Activated T-helper 9 cell treated with anti-CD3 and anti-CD28 coated beads, Interleukin-2, amount 50 U/mL, for 16 hours (primary cell): Measurements from ENCODE around the gene IFITM2.
"Not testable (repeated sequence)": the region's sequence is repeated elsewhere in the genome, so short reads cannot be mapped to it uniquely, and the experiment has no call there.

ENCODE experiments used
- DNase-seq: peaks from one replicate; pipeline ENCODE4 v3.0.0-alpha.2; 2020; ENCODE audit warnings: low read depth

The IFITM2 gene

DNA sequence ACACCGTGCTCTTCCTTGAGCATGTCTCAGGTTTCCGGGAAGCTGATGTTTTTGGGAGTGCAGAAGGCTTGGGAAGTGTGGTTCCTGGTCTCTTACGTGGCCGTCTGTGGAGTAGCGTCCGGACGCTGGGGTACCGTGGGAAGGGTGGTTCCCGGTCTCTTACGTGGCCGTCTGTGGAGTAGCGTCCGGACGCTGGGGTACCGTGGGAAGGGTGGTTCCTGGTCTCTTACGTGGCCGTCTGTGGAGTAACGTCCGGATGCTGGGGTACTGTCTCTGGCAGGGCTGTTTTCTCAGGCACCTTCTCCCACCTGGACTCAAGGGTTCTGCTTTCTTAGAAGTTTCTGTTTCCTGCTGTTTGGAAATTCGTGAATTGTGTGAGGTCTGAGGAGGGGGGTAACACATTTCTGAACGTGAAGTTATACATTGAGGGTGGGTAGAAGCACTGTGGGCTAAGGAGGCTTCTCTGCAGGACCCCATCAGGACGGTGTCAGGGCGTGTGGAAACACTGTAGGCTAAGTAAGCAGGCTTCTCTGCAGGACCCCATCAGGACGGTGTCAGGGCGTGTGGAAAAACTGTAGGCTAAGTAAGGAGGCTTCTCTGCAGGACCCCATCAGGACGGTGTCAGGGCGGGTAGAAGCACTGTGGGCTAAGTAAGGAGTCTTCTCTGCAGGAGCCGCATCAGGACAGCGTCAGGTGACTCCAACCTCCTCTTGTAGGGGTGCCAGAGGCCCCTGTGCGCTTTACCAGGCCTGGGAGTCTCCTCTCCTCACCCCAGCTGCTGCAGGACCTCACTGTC lies 18.4 kb downstream of the IFITM2 start:
- no peak for DNase-seq

DNA sequence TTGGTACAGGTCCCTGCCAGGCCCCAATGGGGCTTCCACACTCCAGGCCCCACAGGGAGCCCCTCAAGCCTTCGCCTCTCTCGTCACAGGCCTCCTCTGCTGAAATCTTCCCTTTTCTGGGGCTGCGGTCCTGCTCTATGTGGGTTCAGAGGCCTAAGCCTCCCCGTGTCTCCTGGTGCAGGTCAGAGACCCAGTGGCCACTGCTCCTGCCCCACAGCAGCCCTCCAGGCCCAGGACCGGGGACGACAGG lies 18.9 kb downstream of the IFITM2 start:
- DNase-seq, result no peak

DNA sequence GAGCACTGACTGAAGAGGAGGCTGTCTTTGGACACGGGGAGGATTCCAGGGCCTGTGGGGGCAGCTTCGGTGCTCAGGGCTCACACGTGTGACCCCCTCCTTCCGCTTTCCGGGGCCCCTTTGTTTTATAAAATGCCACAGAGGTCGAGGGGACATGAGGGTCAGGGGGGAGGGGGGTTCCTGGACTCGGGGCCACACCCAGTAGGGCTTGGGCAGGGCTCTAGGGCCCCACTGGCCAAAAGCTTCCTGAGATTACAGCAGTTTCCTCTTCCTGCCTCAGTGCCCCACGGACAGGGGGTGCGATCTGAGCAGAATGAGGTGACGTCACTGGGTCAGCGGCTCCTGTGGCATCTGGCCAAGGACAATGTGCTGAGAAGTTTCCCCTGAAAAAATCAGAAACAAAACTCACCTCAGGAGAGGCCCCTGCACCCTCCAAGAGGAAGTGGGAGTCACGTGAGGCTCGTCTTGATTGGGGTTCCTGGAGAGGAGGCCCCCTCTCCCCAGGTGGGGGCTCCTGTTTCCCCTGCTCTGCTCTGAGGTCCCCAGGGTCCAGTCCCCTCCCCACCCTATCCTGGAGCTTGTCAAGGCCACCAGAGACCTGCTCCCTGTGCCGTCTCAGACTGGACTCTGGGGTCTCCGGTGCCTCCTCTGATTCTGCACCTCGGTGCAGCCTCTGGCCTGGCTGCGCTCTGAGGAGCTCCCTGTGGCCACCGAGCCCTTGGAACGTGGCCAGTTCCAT lies 19.4 kb downstream of the IFITM2 start:
- DNase-seq, result no peak

DNA sequence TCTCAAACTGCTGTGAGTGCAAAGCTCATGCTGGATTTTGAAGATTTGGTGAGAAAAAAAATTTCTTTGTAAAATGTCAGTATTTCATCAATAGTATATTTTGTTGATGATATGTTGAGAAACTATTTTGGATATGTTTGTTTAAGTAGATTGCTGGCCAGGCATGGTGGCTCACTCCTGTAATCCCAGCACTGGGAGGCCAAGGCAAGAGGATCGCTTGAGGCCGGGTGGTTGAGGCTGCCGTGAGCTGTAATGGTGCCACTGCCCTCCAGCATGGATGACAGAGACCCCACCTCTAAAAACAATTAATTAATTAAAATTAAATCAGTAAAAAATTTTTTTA lies 19.9 kb downstream of the IFITM2 start:
- DNase-seq, result no peak

DNA sequence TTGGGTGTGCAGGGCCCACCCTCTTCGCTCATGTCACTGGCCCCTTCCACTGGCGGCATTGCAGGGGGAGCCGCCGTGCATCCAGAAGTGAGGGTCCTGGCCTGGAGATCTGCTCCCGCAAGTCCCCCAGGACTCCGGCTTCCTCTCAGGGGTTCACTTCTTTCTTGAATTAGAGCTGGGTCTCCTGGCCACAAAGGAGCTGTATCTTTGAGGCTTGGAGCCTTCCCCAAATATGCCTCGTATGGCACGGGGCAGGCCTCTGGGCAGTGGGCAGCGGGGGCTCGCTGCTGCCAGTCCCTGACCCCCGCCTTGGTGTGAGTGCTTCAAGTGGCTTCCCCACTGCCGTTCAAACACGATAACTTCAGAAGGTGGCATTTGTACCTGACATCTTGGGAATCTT lies 20.4 kb downstream of the IFITM2 start:
- DNase-seq, result no peak

DNA sequence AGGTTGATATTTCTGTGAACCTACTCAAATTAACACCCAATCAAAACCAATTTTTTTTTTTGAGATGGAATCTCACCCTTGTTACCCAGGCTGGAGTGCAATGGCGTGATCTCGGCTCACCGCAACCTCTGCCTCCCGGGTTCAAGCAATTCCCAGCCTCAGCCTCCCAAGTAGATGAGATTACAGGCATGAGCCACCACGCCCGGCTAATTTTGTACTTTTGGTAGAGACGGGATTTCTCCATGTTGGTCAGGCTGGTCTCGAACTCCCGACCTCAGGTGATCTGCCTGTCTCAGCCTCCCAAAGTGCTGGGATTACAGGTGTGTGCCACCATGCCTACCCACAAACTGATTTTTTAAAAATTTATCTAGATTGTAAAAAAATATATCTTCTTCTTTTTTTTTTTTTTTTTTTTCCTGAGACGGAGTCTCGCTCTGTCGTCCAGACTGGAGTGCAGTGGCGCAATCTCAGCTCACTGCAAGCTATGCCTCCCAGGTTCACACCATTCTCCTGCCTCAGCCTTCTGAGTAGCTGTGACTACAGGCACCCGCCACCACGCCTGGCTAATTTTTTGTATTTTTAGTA lies 21.0 kb downstream of the IFITM2 start:
- DNase-seq, result not testable (repeated sequence)

DNA sequence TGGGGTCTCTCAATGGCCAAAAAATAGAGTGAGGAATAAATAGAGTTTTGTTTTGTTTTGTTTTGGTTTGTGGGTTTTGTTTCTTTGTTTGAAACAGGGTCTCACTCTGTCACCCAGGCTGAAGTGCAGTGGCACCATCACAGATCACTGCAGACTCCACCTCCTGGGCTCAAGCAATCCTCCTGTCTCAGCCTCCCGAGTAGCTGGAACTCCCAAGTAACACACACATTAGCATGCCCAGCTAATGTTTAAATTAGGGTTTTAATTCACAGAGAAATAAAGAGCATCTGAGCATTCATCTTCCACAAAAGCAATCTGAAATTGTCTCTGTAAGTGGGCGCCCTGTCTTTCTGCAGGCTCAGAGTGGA lies 22.3 kb downstream of the IFITM2 start:
- DNase-seq, result no peak

DNA sequence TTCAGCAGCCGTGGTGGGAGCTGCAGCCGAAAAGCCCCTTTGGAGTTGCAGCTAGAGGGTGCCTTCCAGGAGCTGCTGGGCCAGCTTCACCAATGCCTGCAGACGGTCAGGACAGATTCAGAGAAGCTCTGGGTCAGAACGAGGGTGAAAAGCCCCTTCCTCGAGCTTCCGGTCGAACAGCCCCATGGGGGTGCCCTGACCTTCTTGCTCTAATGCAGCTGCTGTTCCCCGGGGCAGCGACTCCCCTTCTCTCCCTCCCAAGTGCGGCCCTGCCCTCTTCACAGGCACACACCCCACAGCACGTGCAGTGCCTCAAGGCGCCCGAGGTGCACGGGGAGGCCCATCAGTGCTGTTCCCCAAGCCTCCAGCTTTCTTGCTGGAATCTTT lies 22.7 kb downstream of the IFITM2 start:
- no peak for DNase-seq

DNA sequence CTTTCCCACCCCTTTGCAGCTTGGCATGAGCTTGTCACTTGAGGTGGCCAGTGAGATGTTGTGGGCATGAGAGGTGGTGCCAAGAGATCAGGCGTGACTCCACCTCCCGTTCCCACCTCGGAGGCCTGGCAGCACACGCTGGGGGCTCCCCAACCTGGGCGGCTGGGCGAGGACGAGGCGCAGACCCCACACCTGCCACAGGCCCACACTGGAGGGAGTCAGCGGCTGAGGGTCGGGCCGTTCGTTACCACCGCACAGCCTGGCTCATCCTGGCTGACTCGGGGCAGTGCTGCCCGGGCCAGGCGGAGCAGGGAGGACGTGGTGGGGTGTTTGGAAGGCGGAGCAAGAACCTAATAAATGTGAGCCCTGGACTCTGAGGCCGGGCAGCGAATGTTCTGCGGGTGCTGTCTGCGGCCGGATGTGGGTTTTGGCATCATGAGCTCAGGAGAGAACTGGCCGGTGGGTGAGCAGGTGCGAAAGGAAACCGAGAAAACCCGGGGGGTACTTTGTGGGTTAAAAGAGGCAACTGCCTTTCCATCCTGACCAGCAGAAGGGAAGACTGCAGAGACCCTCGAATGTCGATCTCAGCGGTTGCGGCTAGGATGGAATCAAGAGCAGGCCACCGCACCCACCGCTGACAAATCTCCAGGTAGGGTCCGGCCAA lies 23.2 kb downstream of the IFITM2 start:
- DNase-seq, result no peak

DNA sequence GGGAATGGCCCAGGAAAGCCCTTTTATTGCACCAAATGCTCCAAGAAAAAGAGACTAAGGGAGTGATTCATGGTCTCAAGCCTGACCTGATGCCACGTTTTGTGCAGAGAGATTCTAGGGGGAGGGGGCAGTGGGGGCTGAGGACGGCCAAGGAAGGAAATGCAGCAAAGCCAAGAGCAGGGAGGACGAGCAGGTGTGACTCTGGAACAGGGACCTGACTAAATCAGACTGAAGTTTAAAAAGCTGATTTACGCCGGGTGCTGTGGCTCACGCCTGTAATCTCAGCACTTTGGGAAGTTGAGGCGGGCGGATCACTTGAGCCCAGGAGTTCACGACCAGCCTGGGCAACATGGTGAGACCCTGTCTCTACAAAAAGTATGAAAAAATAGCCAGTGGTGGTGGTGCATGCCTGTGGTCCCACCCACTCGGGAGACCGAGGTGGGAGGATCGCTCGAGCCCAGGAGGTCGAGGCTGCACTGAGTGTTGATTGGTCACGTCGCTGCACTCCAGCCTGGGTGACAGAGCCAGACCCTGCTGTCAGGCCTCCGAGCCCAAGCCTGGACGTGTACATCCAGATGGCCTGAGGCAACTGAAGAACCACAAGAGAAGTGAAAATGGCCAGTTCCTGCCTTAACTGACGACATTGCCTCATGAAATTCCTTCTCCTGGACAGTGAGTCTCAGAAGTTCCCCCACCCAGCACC lies 23.9 kb downstream of the IFITM2 start:
- no peak for DNase-seq

DNA sequence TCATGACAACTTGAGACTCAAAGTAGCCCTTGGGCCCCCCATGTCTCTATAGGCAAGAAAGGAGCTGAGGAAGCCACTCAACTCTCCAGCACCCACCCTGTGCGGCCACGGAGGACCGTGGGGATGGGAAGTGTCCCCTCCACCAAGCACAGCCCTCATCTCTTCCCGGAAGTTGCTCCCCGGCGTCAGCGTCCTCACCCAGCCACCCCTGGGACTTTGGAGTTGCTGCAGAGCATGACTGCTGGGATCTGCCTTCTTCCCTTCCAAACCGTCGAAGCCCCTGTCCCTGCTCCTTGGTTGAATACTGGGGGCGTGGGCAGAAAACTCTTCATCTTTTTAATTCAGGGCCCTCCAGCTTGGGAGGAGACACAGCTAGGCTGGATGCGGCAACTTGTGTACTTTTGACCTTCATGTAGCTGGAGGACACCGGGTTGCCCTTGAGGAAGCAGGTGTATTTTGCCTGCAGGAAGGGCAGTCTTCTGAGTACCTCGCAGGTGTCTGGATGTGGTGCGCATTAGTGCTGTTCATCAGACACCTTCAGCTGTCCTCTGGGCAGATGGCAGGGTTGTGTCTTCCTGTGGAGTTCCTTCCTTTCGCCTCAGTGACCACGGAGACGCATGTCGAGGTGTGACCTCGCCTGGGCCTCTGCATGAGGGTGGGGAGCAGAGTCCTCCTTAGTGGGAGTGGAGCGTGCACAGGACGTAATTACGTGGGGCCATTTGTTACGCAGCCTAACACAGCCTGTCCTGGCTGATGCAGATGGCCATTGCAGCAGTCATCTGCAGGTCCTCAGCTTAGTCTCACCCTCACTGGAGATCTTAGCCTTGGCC lies 25.2 kb downstream of the IFITM2 start:
- DNase-seq, result no peak

DNA sequence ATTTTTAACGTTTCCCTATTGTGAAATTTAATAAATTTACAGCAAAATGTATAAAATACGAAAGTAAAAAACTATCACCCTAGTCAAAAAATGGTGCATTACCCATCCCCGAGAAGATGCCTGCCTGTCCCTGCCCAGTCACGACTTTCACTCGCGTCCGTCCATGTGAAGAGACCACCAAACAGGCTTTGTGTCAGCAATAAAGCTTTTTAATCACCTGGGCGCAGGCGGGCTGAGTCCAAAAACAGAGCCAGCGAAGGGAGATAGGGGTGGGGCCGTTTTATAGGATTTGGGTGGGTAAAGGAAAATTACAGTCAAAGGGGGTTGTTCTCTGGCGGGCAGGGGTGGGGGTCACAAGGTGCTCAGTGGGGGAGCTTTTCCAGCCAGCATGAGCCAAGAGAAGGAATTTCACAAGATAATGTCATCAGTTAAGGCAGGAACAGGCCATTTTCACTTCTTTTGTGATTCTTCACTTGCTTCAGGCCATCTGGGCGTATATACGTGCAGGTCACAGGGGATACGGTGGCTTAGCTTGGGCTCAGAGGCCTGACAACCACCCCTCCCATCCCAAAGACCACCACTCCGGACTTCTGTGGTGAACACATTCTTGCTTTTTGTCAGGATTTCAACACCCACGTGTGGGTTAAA lies 26.1 kb downstream of the IFITM2 start:
- DNase-seq, result not testable (repeated sequence)

DNA sequence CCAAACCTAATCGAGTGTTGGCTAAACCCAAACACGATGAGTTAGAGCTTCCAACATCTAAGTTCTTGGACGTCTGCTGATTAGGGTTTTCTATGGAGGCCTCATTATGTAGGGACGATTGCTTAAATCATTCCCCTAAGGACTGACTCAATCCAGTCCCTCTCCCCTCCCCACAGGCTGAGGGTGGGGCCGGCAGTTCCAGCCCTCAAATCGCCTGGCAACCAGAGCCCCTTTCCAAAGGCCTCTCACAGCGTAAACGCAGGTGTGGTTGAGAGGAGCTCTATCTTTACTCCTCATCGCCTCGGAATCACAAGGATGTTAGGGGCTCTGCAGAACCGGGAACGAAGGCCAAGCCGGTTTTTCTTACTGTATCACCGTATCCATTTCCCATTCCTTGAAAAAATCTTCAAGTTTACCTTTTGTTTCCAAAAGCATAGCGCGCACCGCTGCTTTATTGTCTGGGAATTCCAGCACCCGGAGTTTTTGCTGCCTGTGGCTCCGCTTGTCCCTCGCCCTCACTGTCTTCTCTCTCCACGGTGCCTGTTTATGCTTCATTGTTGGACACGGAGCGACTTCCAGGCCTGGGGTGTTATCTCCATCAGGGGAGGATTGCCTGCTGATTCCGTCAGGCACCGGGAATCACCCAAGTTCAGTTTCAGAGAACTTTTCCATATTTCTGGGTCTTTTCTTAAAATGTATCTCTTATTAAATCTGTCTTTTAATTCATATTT lies 26.8 kb downstream of the IFITM2 start:
- DNase-seq, result no peak

DNA sequence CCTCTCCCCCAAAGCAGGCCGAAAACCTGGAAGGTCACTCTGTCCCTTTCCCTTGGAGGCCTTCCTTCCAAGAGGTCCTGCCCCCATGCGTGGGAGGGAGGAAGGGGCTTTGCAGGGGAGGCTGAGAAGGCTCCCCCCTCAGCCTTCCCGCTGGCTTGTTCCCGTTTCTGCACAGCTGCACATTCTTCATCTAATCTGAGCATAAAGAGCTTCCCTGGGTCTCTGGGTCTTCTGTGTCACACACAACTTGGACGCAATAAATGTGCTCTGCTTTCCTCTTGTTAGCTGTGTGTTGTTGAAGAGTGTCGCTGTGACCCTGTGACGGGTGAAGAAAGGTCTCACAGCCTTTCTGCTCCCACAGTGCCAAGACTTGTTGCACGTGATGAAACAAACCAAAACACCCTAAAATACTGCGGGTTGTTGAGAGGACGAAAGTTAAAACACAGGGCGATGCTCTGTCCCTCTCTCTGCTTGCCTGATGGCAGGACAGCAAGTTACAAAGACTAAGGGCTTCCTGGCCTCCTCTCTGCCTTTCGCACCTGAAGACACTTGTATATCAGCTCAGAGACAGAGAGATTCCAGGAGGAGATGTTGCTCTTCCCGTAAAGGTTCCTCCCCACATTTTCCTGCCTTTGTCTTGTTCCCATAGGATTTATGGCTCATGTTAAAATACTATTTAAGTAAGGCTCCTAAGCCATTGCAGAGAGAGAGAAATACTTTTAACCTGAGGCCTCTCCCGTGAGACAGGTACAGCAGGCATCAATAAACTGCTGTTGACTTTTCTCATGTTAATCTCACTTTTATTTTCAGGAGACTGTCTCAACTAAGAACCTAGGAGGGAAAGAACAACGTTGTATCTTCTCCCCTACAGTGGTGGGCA lies 28.4 kb downstream of the IFITM2 start:
- DNase-seq, result no peak

DNA sequence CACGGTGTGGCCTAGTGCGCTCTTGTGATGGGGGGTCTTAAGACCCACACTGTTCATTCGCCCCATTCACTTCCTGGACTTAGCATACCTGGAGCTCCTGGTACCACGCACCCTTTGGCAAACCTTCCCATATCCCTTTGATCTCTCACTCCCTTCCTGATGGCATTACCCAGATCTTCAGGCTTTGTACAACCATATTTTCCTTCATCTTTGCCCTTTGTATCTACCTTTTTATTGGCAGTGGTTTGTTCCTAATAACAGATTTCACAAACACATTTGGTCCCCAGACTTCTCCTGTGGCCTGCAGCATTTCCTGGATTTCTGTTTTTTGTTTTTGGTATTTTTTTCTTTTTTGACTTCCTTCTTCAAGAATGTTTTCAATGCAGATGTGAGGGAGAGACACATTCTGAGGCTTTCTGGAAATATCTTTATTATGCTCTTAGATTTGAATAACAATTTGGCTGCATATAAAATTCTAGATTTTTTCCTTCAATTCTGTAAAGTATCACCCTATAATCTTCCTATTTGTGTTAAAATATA lies 29.1 kb downstream of the IFITM2 start:
- no peak for DNase-seq

DNA sequence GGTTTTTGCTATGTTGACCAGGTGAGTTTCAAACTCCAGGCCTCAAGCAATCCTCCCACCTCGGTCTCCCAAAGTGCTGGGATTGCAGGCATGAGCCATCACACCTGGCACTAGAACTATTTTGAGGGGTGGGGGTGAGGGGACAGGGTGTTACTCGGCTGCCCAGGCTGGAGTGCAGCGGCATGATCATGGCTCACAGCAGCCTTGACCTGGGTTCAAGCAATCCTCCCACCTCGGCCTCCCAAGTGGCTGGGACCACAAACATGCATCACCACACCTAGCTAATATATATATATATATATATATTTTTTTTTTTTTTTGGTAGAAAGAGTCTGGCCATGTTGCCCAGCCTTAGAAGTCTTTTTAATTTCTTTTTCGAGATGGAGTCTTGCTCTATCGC lies 30.1 kb downstream of the IFITM2 start:
- DNase-seq, result no peak

DNA sequence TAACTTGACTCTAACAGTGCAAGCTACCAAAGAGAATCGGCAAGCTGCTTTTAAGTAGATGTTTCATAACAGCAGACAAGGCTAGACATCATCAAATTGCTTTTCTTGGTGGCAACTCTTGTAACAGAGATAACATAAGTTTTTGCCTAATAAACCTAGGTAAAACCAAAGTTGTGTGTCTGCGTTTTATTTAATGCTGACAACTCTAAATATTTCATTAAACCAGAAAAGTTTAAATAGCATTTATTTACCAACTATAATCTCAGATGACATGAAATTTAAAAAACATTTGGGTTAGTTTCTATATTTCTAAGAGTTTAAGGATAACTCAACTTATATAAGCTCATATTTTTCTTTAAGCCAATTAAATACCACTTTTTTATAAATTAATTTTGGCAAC lies 32.3 kb downstream of the IFITM2 start:
- DNase-seq, result no peak

DNA sequence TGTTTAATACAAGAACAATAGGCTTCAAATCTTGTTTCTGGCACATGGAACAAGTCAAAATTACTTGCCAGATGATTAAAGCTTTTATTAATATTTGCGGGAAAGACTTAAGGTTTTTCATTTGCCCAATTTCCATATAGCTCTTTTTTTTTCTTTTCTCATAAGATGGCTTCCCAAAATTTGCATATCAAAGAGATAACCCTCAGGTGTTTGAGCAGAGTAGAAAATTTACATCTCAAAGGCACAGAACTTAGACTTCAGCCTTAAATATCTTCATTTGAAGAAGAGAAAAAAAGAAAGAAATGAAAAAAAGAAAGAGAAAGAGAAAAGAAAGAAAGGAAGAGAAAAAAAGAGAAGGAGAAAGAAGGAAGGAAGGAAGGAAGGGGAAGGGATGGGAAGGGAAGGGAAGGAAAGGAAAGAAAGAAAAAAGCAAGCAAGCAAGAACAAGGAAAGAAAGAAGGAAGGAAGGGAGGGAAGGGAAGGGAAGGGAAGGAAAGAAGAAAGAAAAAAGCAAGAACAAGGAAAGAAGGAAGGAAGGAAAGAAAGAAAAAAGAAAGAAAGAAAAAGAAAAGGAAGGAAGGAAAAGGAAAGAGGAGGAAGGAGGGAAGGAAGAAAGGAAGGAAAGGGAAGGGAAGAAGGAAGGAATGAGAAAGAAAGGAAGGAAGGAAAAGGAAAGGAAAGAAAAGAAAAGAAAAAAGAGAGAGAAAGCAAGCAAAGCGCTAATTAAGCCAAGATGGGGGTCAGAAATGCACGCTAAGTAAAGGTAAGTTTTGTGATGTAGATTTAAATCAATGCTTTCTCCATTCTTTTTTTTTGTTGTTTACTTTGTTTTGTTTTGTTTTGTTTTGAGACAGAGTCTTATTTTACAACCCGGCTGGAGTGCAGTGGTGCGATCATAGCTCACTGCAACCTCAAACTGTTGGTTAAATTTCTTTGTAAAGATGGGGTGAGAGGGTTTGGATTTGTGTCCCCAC lies 33.2 kb downstream of the IFITM2 start:
- DNase-seq, result no peak
